ENCODE data around the gene PAM. TPM values are rescaled to one million over a fixed set of nuclear protein-coding genes. Genes with fewer than 3 reads are reported as not detected.

Gene PAM
- total RNA-seq, 1 donor from 2014 or later, result 171 TPM

GRCh38 chr5:102845041-102845440, 89.9 kb downstream of the PAM start:
- Histone ChIP-seq H3K9me3 (no peaks in the 10 kb centered on the region), H3K36me3 (no peaks in the 10 kb centered on the region), H3K4me3 (no peak overlapping the region), H3K27ac (no peak overlapping the region), H3K27me3 (ENCODE audit: low read depth) (no peaks in the 10 kb centered on the region), H3K4me1 (no peaks in the 10 kb centered on the region)
- DNase-seq (no peak), ATAC-seq (no peak)
- no peak for TF ChIP-seq CTCF (IDR thresholded peaks at IDR 0.05)
- intact Hi-C loops (cut with DNase I), result no loop called here

- TF ChIP-seq CTCF (IDR thresholded peaks at IDR 0.05), result no peak
- Histone ChIP-seq H3K36me3 (no peaks in the 10 kb centered on the region), H3K4me3 (no peak overlapping the region), H3K9me3 (no peaks in the 10 kb centered on the region), H3K4me1 (no peaks in the 10 kb centered on the region), H3K27ac (no peak overlapping the region), H3K27me3 (ENCODE audit: low read depth) (no peaks in the 10 kb centered on the region)
- no peak for ATAC-seq
- DNase-seq, result no peak
- intact Hi-C loops (cut with DNase I), result no loop called here
These were observed 95.4 kb downstream of the PAM start for GRCh38 chr5:102850503-102850902.

GRCh38 chr5:102853680-102854079, 98.6 kb downstream of the PAM start:
- Histone ChIP-seq H3K27ac (no peak overlapping the region), H3K4me1 (no peaks in the 10 kb centered on the region), H3K4me3 (no peak overlapping the region), H3K9me3 (no peaks in the 10 kb centered on the region), H3K27me3 (ENCODE audit: low read depth) (no peaks in the 10 kb centered on the region), H3K36me3 (no peaks in the 10 kb centered on the region)
- TF ChIP-seq CTCF (IDR thresholded peaks at IDR 0.05), result no peak
- intact Hi-C loops (cut with DNase I), result no loop called here
- no peak for DNase-seq
- no peak for ATAC-seq

GRCh38 chr5:102855681-102856388, 100.7 kb downstream of the PAM start:
- H3K27me3 ChIP-seq (ENCODE audit: low read depth), result no peaks in the 10 kb centered on the region
- intact Hi-C loops (cut with DNase I), result no loop called here
- no peaks in the 10 kb centered on the region for H3K9me3 ChIP-seq
- DNase-seq, result no peak
- H3K36me3 ChIP-seq, result no peaks in the 10 kb centered on the region
- H3K27ac ChIP-seq, result no peak overlapping the region
- no peak overlapping the region for H3K4me3 ChIP-seq
- H3K4me1 ChIP-seq, result no peaks in the 10 kb centered on the region
- no peak for TF ChIP-seq CTCF (IDR thresholded peaks at IDR 0.05)
- ATAC-seq, result no peak

- H3K9me3 ChIP-seq, result no peaks in the 10 kb centered on the region
- intact Hi-C loops (cut with DNase I), result no loop called here
These were observed 101.3 kb downstream of the PAM start for GRCh38 chr5:102856389-102856777.

More at GRCh38 chr5:102856389-102856777, 101.3 kb downstream of the PAM start:
- Histone ChIP-seq H3K27me3 (ENCODE audit: low read depth) (no peaks in the 10 kb centered on the region), H3K4me1 (no peaks in the 10 kb centered on the region), H3K36me3 (no peaks in the 10 kb centered on the region), H3K4me3 (no peak overlapping the region), H3K27ac (no peak overlapping the region)
- no peak for ATAC-seq
- no peak for DNase-seq
- no peak for TF ChIP-seq CTCF (IDR thresholded peaks at IDR 0.05)

Measured in lower lobe of right lung (tissue), 2 donors.